C4-2B (cell line): Measurements from ENCODE around the gene RNPEPL1.

ENCODE experiments used
- ZFX ChIP-seq: fragments of 450-650 bp; IDR thresholded peaks from 2 replicates; pipeline ENCODE4 v1.6.1; 2017
- TF ChIP-seq, protein P1 (sequence below): fragments of 450-650 bp; conservative IDR thresholded peaks from 2 replicates; pipeline ENCODE4 v1.5.1; 2017; ENCODE audit warnings: mild to moderate bottlenecking

- TF ChIP-seq, protein P1, sequence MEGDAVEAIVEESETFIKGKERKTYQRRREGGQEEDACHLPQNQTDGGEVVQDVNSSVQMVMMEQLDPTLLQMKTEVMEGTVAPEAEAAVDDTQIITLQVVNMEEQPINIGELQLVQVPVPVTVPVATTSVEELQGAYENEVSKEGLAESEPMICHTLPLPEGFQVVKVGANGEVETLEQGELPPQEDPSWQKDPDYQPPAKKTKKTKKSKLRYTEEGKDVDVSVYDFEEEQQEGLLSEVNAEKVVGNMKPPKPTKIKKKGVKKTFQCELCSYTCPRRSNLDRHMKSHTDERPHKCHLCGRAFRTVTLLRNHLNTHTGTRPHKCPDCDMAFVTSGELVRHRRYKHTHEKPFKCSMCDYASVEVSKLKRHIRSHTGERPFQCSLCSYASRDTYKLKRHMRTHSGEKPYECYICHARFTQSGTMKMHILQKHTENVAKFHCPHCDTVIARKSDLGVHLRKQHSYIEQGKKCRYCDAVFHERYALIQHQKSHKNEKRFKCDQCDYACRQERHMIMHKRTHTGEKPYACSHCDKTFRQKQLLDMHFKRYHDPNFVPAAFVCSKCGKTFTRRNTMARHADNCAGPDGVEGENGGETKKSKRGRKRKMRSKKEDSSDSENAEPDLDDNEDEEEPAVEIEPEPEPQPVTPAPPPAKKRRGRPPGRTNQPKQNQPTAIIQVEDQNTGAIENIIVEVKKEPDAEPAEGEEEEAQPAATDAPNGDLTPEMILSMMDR: no peak
- no peak for TF ChIP-seq ZFX
These were observed 1.8 kb downstream of the RNPEPL1 start for GRCh38 chr2:240569998-240570530.
